GM19351 (cell line): ENCODE results near the gene EFNA1.

Experiments
- ATAC-seq: cut with Tn5 transposase; IDR thresholded peaks from one replicate; pipeline ENCODE4 v1.9.1; 2021; ENCODE audit warnings: mild to moderate bottlenecking, moderate library complexity; ENCODE audit not compliant: unreplicated experiment

Gene EFNA1

GRCh38 chr1:155173478-155174323, 46.0 kb downstream of the EFNA1 start, which contains the start of gene TRIM46:
TSS of gene TRIM46 (plus strand) at chr1:155173849. CDS start at chr1:155173967, 118 bp downstream.
- no peak for ATAC-seq

- ATAC-seq, result no peak
Observed at GRCh38 chr1:155174324-155175280, 46.9 kb downstream of the EFNA1 start.

GRCh38 chr1:155175281-155175926, 47.7 kb downstream of the EFNA1 start:
- ATAC-seq, result no peak

GRCh38 chr1:155175927-155176371, 48.3 kb downstream of the EFNA1 start:
- ATAC-seq, result no peak

GRCh38 chr1:155176544-155177071, 48.9 kb downstream of the EFNA1 start:
- no peak for ATAC-seq

GRCh38 chr1:155177192-155177917, 49.7 kb downstream of the EFNA1 start:
- no peak for ATAC-seq

DNA sequence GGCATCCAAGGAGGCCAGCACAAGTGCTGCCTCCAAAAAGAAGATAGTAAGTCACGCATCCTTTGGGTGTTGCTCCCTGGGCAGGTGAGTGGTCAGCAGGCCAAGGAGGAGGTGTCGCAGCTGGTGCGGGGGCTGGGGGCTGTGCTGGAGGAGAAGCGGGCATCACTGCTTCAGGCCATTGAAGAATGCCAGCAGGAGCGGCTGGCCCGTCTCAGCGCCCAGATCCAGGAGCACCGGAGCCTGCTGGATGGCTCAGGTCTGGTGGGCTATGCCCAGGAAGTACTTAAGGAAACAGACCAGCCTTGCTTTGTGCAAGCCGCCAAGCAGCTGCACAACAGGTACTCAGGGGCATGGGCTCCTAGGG, 50.2 kb downstream of the EFNA1 start:
- no peak for ATAC-seq

GRCh38 chr1:155178441-155179111, 50.9 kb downstream of the EFNA1 start:
- no peak for ATAC-seq

DNA sequence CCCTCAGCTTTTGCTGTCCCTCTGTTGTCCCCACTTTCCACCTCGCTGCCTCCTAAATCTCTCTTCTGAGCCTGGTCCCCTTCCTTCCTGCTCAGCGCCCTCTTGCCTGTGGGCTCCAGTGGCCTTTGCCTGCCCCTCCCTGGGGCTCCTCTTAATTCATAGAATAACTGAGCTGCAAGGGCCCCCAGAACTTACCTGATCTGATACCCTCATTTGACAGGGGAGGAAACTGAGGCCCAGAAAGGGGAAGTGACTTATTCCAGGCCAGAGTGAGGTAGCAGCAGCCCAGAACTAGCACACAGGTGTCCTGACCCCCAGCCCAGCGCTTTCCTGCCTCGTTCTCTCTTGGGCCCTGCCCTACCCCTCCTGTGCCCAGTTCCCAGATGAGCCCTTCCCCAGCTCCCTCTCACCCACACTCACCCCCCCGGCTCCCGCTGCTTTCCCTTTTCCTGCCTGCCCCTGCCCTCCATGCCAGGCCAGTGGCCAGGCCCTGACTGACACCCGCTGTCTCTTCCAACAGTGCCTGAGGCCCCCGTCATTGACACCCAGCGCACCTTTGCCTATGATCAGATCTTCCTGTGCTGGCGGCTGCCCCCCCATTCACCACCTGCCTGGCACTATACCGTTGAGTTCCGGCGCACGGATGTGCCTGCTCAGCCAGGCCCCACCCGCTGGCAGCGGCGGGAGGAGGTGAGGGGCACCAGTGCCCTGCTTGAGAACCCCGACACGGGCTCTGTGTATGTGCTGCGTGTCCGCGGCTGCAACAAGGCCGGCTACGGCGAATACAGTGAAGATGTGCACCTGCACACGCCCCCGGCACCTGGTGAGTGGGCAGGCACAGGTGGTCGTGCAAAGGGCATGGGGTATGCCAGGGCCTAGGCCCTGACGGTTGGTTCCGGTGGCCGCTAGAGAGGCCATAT, 51.7 kb downstream of the EFNA1 start:
- no peak for ATAC-seq

GRCh38 chr1:155181371-155182051, 53.8 kb downstream of the EFNA1 start:
- ATAC-seq, result no peak

- ATAC-seq, result no peak
Observed at GRCh38 chr1:155182052-155182550, 54.4 kb downstream of the EFNA1 start.

DNA sequence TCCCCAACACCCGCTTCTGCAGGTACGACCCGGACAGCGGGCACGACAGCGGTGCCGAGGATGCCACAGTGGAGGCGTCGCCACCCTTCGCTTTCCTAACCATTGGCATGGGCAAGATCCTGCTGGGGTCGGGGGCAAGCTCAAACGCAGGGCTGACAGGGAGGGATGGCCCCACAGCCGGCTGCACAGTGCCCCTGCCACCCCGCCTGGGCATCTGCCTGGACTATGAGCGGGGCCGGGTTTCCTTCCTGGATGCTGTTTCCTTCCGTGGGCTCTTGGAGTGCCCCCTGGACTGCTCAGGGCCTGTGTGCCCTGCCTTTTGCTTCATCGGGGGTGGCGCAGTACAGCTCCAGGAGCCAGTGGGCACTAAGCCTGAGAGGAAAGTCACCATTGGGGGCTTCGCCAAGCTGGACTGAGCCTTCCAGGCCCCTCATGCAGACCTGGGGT, 56.1 kb downstream of the EFNA1 start:
- ATAC-seq, result no peak

GRCh38 chr1:155184351-155184811, 56.7 kb downstream of the EFNA1 start:
- ATAC-seq, result no peak
